HepG2 (cell line): ENCODE data around the gene CCBE1. TPM values are rescaled to one million over a fixed set of nuclear protein-coding genes. Genes with fewer than 3 reads are reported as not detected.

Experiments used
- ATAC-seq: fragments of 200-7000 bp; cut with Tn5 transposase; 3 replicates; pipeline ENCODE4 v1.9.1; 2020; ENCODE audit warnings: mild to moderate bottlenecking, moderate library complexity
- BruUV-seq: library from RNA; stranded (reverse); fragments of 400-500 nt; replicated peaks from 2 replicates; lab custom pipeline; 2021; lab: Mats Ljungman, UMichigan
- CTCF ChIA-PET: fragments of 300-600 bp; formaldehyde crosslinking; extraction: SDS; loops from one replicate; lab custom pipeline; 2021; ENCODE audit warnings: low total read pairs, inconsistent platforms, low intra/inter-chr PET ratio; lab: Yijun Ruan, JAX
- POLR2A ChIA-PET: fragments of 350-600 bp; sonication (Branson Sonifier 250); formaldehyde crosslinking; loops from one replicate; lab custom pipeline; 2020; ENCODE audit warnings: antibody characterized with exemption, inconsistent platforms; lab: Yijun Ruan, JAX
- DNase-seq: peaks from one replicate; pipeline ENCODE4 v3.0.0-alpha.2; 2015; ENCODE audit warnings: low spot score
- FAIRE-seq: peaks from 3 replicates; lab custom pipeline; 2011; peaks lifted over from hg19 to GRCh38; lab: Jason Lieb, UNC
- H2AFZ ChIP-seq: one replicate; pipeline ENCODE4 v1.6.1; 2011; ENCODE audit warnings: low read length, inconsistent platforms
- H3K27ac ChIP-seq: fragments of 300-600 bp; 3 replicates; pipeline ENCODE4 v1.8.0; 2011; ENCODE audit warnings: mixed run types, mild to moderate bottlenecking, mixed read lengths, low read length, inconsistent platforms; ENCODE audit not compliant: insufficient read depth; ENCODE audit errors: extremely low read length
- H3K27me3 ChIP-seq, 2 experiments: fragments of 200-600 bp in 1 of 2; 2 replicates in 1 of 2; 3 replicates in 1 of 2; pipeline versions ENCODE4 v1.6.0 to v1.8.0; 2011; ENCODE audit warnings: low read length in 2 of 2, mild to moderate bottlenecking in 2 of 2, moderate library complexity in 2 of 2, inconsistent platforms in 1 of 2; ENCODE audit not compliant: insufficient read depth in 2 of 2, control insufficient read depth in 1 of 2
- H3K36me3 ChIP-seq, 2 experiments: fragments of 200-600 bp in 1 of 2; replicated peaks in 1 of 2; 2 replicates in 1 of 2; 3 replicates in 1 of 2; pipeline versions ENCODE4 v1.5.1 to v1.8.0; 2011; ENCODE audit warnings: low read length in 2 of 2, inconsistent platforms in 1 of 2; ENCODE audit not compliant: insufficient read depth in 2 of 2, control insufficient read depth in 1 of 2
- H3K4me1 ChIP-seq: 2 replicates; pipeline ENCODE4 v1.5.1; 2012; ENCODE audit warnings: low read length, inconsistent platforms; ENCODE audit not compliant: insufficient read depth
- H3K4me2 ChIP-seq: 2 replicates; pipeline ENCODE4 v1.6.0; 2011; ENCODE audit warnings: low read depth, low read length, inconsistent platforms
- H3K4me3 ChIP-seq, 3 experiments: fragments of 200-600 bp in 1 of 3; sonication (generic), shearing (Covaris generic) in 1 of 3; replicated peaks in 1 of 3; 2 replicates each; pipeline ENCODE4 v1.5.1; 2011 to 2016; ENCODE audit warnings: low read length in 3 of 3, inconsistent platforms in 2 of 3, low read depth in 2 of 3, mild to moderate bottlenecking in 2 of 3, control low read depth in 1 of 3, mixed read lengths in 1 of 3; ENCODE audit not compliant: insufficient read depth in 1 of 3
- H3K79me2 ChIP-seq: one replicate; pipeline ENCODE4 v1.6.1; 2011; ENCODE audit warnings: low read length, inconsistent platforms; ENCODE audit not compliant: insufficient read depth
- H3K9ac ChIP-seq: 2 replicates; pipeline ENCODE4 v1.6.0; 2011; ENCODE audit warnings: mild to moderate bottlenecking, low read depth, low read length, inconsistent platforms; ENCODE audit not compliant: insufficient read depth
- H3K9me3 ChIP-seq: 2 replicates; pipeline ENCODE4 v1.5.1; 2012; ENCODE audit warnings: mild to moderate bottlenecking, low read length
- H4K20me1 ChIP-seq: 2 replicates; pipeline ENCODE4 v1.6.0; 2011; ENCODE audit warnings: inconsistent platforms, mild to moderate bottlenecking, low read length, moderate library complexity; ENCODE audit not compliant: insufficient read depth
- HNRNPLL ChIP-seq: fragments of 200-400 bp; formaldehyde crosslinking; IDR thresholded peaks from 2 replicates; pipeline ENCODE4 v1.6.1; 2017; ENCODE audit warnings: mild to moderate bottlenecking, low read depth, low read length; ENCODE audit not compliant: poor library complexity, severe bottlenecking
- PHF8 ChIP-seq: sonication (generic); formaldehyde crosslinking; IDR thresholded peaks from 2 replicates; pipeline ENCODE4 v1.5.0; 2020; ENCODE audit warnings: missing genetic modification reagents
- PTBP1 ChIP-seq: fragments of 200-400 bp; formaldehyde crosslinking; IDR thresholded peaks from 2 replicates; pipeline ENCODE4 v1.6.1; 2018; ENCODE audit warnings: low read length, low read depth; ENCODE audit not compliant: poor library complexity, severe bottlenecking
- SOX6 ChIP-seq, 2 experiments: fragments of 450-650 bp in 1 of 2; sonication (generic) in 1 of 2; formaldehyde crosslinking in 1 of 2; IDR thresholded peaks; 2 replicates each; pipeline versions ENCODE4 v1.4.0 to v1.6.1; 2017 to 2020; ENCODE audit warnings: antibody characterized with exemption in 1 of 2, mild to moderate bottlenecking in 1 of 2, missing genetic modification reagents in 1 of 2
- ZBTB21 ChIP-seq: sonication (generic); formaldehyde crosslinking; IDR thresholded peaks from 2 replicates; pipeline ENCODE4 v1.4.0; 2020; ENCODE audit warnings: missing genetic modification reagents
- ZNF256 ChIP-seq: sonication (generic); formaldehyde crosslinking; conservative IDR thresholded peaks from 2 replicates; pipeline ENCODE4 v1.4.0; 2020; ENCODE audit warnings: missing genetic modification reagents
- ZNF468 ChIP-seq: sonication (generic); formaldehyde crosslinking; IDR thresholded peaks from 2 replicates; pipeline ENCODE4 v1.8.0; 2022; ENCODE audit warnings: mild to moderate bottlenecking, moderate library complexity, missing genetic modification reagents
- ZNF558 ChIP-seq: sonication (generic); formaldehyde crosslinking; IDR thresholded peaks from 2 replicates; pipeline ENCODE4 v1.9.0; 2022; ENCODE audit warnings: mild to moderate bottlenecking, missing genetic modification reagents, borderline replicate concordance
- ZNF674 ChIP-seq: sonication (generic); formaldehyde crosslinking; IDR thresholded peaks from 2 replicates; pipeline ENCODE4 v1.5.0; 2020; ENCODE audit warnings: low read depth, mild to moderate bottlenecking, missing genetic modification reagents
- ZNF772 ChIP-seq: sonication (generic); formaldehyde crosslinking; IDR thresholded peaks from 2 replicates; pipeline ENCODE4 v1.5.0; 2020; ENCODE audit warnings: mild to moderate bottlenecking, missing genetic modification reagents
- WGBS: methylation state at CpG from one replicate; pipeline ENCODE4 v1.1.6; 2017; ENCODE audit warnings: low lambda C conversion rate; 5-methylcytosine and 5-hydroxymethylcytosine counted together
- in situ Hi-C: cut with HindIII; loops from 2 replicates; pipeline ENCODE4 v1.10.0; 2017; ENCODE audit warnings: low pct_unique_long_range_greater_than_20kb; ENCODE audit not compliant: extremely low pct_ligation_motif_present
- intact Hi-C: fragments of 100-400 bp; cut with micrococcal nuclease; formaldehyde crosslinking; loops from one replicate; pipeline ENCODE4 v1.10.0; 2022; ENCODE audit not compliant: unreplicated experiment
- polyA plus RNA-seq, 8 experiments: library from polyadenylated mRNA; depleted of rRNA in 3 of 8; stranded (reverse) in 7 of 8; unstranded in 1 of 8; fragments of >200 nt; fragmentation: Illumina TruSeq in 4 of 8; extraction: Trizol in 4 of 8; gene quantifications; 2 replicates each; pipeline versions ENCODE4 v1.2.1 to v1.2.3, GENCODE V29; 2011 to 2016; ENCODE audit warnings: low read depth in 4 of 8, missing spikeins in 1 of 8, mixed read lengths in 1 of 8; ENCODE audit not compliant: insufficient read depth in 1 of 8
- total RNA-seq, 5 experiments: library from RNA; depleted of rRNA; stranded (reverse); fragments of >200 nt; fragmentation: Illumina TruSeq; extraction: Trizol; gene quantifications; 2 replicates each; pipeline ENCODE4 v1.2.3, GENCODE V29; 2016; ENCODE audit warnings: low read depth in 1 of 5
- TF ChIP-seq, protein P1 (sequence below): sonication (generic); formaldehyde crosslinking; IDR thresholded peaks from 2 replicates; pipeline ENCODE4 v1.8.0; 2022; ENCODE audit warnings: low read depth, missing genetic modification reagents
- TF ChIP-seq, protein P2 (sequence below): sonication (generic); formaldehyde crosslinking; IDR thresholded peaks from 2 replicates; pipeline ENCODE4 v1.5.0; 2020; ENCODE audit warnings: mild to moderate bottlenecking, missing genetic modification reagents

The CCBE1 gene
- total and polyA plus RNA-seq, 2 of the 13 experiments (the other 11 are each of a cell fraction or from before 2014, with no cell fraction given) = not detected

DNA sequence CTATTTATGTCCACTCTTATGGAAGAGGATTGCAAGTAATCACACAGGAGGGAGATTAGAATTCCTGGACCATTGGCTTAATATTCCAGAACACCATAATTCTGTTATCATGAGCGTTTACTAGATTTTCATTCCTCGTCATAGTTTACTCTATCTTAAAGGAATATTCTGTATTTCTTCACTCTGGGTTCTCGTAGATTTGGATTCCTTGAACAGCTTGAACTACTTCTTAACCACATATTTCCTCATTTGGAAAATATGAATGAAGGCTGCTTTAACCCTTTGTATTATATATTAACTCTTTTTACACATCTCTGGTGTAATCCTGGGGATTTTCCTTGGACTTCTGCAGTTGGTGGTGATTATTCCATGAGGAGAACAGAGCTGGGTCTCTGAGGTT, 46.3 kb upstream of the CCBE1 start (continued):
- TF ChIP-seq SOX6 (IDR thresholded peaks at IDR 0.05) = no peak
- no peak for TF ChIP-seq SOX6 (CRISPR knock-in tag; IDR thresholded peaks at IDR 0.05)
- TF ChIP-seq, protein P1, sequence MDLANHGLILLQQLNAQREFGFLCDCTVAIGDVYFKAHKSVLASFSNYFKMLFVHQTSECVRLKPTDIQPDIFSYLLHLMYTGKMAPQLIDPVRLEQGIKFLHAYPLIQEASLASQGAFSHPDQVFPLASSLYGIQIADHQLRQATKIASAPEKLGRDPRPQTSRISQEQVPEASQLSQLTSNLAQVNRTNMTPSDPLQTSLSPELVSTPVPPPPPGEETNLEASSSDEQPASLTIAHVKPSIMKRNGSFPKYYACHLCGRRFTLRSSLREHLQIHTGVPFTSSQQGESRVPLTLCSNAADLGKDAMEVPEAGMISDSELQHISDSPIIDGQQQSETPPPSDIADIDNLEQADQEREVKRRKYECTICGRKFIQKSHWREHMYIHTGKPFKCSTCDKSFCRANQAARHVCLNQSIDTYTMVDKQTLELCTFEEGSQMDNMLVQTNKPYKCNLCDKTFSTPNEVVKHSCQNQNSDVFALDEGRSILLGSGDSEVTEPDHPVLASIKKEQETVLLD (CRISPR knock-in tag) = no peak

DNA sequence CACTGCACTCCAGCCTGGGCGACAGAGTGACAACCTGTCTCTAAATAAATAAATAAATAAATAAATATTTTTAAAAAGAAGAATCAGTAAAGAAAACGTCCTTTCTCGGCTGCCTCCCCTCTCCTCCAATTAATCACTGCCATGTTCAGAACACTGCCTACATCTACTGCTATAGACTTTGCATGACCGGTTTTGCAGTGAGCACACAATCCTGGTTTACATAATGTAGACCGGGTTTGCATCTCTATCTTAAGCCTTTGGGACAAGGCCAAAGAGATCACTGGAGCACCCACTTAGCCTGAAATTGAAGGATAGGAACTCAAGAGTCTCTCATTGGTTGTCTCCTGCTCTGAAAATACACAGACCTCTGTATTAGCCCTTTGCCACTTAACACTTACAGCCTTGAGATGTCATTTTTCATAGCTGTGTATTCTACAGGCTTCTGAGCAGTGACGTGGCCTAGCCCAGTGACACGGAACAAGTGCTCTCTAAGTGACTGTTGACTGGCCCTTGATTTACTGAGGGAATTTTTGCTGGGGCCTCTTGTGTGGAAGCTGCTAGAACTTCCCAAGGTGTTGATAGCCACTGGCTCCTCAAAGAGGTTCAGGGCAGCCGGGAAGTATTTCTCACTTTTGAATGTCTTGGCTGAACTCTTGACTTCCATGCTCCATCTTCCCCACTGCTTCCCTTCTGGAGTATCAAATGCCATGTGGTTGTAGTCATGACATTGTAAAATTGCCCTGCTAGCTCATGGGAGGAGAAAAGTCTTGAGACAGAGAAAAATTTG, 45.3 kb upstream of the CCBE1 start:
- Histone ChIP-seq H3K9me3 (no peaks in the 10 kb centered on the region; the same call in 1 of the 2 replicates), H3K36me3 (no peaks in the 10 kb centered on the region), H2AFZ (no peak overlapping the region), H3K79me2 (no peaks in the 10 kb centered on the region), H3K4me2 (no peak overlapping the region), H3K27ac (no peak overlapping the region), H3K4me1 (no peaks in the 10 kb centered on the region), H3K27me3 (no peaks in the 10 kb centered on the region), H4K20me1 (no peaks in the 10 kb centered on the region), H3K9ac (no peak overlapping the region), H3K4me3 (no peak overlapping the region)
- in situ Hi-C loops (no loop called here), intact Hi-C loops (no loop called here)
- 3% methylated on average over 8 of the region's 8 CpGs for WGBS
- ATAC-seq (no peak), DNase-seq (no peak), FAIRE-seq (no peak)
- TF ChIP-seq ZNF256 (CRISPR knock-in tag) (no peak), ZNF772 (no peak), ZNF468 (CRISPR knock-in tag) (no peak), HNRNPLL (no peak), ZBTB21 (CRISPR knock-in tag) (no peak), ZNF674 (no peak), PHF8 (CRISPR knock-in tag) (no peak), PTBP1 (no peak), ZNF558 (no peak)
- TF ChIP-seq, protein P2, sequence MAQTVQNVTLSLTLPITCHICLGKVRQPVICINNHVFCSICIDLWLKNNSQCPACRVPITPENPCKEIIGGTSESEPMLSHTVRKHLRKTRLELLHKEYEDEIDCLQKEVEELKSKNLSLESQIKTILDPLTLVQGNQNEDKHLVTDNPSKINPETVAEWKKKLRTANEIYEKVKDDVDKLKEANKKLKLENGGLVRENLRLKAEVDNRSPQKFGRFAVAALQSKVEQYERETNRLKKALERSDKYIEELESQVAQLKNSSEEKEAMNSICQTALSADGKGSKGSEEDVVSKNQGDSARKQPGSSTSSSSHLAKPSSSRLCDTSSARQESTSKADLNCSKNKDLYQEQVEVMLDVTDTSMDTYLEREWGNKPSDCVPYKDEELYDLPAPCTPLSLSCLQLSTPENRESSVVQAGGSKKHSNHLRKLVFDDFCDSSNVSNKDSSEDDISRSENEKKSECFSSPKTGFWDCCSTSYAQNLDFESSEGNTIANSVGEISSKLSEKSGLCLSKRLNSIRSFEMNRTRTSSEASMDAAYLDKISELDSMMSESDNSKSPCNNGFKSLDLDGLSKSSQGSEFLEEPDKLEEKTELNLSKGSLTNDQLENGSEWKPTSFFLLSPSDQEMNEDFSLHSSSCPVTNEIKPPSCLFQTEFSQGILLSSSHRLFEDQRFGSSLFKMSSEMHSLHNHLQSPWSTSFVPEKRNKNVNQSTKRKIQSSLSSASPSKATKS (CRISPR knock-in tag) = no peak
- CTCF ChIA-PET = no interaction called here
- BruUV-seq = no TSS peak
- POLR2A ChIA-PET = no interaction called here
